HG03280 (cell line): ENCODE results near the gene EIF4E1B.
A peak's percentile ranks its signal among the peaks of the same experiment; 100 is the strongest.

Experiments used
- ATAC-seq: cut with Tn5 transposase; IDR thresholded peaks from one replicate; pipeline ENCODE4 v1.9.1; 2021; ENCODE audit warnings: mild to moderate bottlenecking, moderate library complexity; ENCODE audit not compliant: unreplicated experiment

The EIF4E1B gene

GRCh38 chr5:176660860-176661641 lies 30.6 kb downstream of the EIF4E1B start:
- ATAC-seq, result peak; percentile 63

DNA sequence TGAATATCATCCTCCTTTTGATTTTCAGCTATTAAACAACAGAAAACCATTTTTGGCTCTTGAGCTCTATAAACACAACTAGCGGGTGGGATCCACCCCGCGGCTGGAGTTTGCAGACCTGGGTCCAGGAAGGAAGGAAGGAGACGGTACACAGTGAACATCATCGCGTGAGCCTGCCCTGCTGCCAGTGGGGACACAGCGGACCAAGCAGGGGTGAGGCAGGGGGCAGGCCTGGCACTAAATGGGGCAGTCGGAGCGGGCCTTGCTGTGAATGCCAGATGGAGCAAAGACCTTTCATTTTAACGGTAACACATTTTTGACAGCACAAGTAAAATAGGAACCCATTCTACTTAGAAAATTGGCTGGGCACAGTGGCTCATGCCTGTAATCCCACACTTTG lies 31.2 kb downstream of the EIF4E1B start:
- no peak for ATAC-seq

DNA sequence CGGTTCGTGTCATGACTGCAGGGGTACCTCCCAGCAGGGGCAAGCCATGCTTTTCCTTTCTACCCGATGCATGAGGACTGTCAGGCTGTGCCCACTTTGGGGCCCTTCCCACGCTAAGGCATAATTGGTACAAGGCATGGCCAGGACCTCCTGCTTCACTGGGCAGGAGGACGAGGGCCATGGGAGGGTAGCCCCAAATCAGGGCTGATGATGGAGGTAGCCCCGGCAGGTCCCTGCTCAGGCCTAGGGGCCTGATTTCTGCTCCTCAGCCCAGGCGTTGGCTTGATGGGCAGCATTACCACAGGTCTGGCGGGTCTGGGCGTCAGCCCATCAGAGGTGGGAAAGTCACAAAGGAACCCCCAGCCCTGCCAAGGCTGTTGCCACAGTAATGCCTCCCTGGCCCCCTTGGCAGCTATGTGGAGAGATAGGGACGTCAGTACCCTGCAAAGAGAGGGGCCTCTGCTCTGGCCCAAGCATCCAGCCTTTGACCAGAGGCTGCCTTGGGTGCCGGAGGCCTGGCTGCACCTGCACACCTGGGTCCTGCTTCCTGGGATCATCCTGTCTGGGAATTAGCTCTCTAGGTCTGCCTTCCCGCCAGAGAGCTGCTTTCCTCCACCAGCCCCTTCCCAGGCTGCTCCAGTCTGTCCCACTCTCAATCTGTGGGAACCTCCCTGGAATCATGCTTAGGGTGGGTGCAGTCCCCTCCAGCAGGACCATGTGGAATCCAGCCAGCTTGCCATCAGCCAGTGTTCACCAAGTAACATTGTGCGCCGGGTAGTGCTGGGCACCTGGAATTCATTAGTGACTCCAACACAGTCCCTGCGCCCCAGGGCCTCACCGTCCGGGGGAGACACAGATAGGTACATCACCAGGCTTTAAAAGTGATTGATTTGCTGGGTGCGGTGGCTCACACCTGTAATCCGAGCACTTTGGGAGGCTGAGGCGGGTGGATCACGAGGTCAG lies 32.2 kb downstream of the EIF4E1B start:
- ATAC-seq, result no peak

GRCh38 chr5:176663566-176663965 lies 33.1 kb downstream of the EIF4E1B start:
- ATAC-seq, result no peak

DNA sequence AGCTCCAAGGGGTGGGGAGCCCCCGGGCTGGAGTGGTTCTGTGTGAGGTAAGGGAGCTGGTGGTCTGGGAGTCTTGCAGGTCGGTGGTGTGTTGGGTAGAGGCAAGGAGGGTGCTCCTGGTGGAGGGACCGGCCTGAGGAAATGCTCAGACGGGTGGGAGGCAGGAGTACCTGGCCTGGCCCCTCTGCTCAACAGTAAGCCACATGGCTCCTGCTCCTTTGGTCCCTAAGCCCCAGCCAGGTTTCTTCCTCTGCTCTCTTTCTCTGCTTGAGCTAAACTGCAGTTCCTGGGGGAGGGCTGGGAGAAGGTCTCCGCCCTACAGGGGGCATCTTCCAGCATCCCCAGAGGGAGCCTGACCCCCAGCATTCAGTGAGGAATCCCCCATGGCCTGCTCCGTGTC lies 34.0 kb downstream of the EIF4E1B start:
- ATAC-seq, result no peak

DNA sequence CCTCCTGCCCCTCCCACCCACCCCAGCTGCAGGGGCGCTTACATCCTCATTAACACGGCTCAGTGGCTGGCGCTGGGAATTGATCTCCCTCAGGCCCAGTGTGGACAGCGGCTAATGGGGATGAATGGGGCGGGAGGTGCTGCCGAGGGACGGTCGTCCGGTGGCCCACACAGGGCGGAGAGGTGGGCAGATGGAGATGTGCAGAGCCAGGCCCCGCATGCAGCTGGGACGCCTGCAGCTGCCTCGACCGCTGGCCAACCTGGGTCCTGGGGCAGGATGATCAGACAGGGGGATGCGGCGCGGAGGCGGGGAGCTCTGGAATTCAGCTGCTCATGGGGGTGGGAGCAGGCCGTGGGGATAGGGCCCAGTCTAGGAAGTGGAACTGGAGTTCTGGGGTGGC lies 34.4 kb downstream of the EIF4E1B start:
- no peak for ATAC-seq

DNA sequence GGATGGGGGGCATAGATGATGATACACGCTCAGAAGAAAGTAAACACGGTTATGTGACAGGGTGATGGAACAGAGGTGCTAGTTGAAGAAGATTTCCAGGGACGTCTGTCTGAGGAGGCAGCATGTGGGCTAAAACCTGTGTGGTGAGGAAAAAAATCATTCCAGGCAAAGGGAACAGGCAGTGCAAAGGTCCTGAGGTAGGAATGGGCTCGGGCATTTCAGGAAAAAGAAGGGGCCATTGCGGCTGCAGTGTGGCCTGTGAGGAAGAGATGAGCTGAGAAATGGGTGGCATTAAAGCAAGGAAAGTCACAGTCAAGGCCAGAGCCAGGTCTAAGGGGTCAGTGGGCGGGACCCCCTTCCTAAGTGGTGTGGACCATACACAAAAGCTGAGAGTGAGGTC lies 35.0 kb downstream of the EIF4E1B start:
- ATAC-seq, result no peak

GRCh38 chr5:176667637-176668036 lies 37.2 kb downstream of the EIF4E1B start:
- ATAC-seq, result no peak

GRCh38 chr5:176670449-176670848 lies 40.0 kb downstream of the EIF4E1B start:
- no peak for ATAC-seq

DNA sequence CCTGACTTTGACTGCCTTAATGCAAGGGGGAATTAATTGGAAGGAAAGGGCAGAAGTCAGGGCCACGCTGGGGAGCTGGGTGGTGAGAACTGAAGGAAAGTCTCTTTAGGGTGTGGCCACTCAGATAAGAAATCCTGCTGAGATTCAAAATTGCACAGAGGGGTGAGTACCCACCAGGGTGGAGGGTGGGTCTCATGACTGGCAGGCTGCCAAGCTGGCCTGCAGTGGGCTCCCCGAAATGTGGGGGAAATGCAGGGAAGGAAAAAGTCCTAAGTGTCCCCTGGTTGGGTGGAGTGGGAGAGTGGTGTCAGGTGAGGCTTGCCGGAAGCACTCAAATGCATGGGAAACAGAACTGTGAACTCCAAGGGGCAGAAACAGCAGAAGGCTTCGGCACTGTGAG lies 40.9 kb downstream of the EIF4E1B start:
- ATAC-seq, result no peak

DNA sequence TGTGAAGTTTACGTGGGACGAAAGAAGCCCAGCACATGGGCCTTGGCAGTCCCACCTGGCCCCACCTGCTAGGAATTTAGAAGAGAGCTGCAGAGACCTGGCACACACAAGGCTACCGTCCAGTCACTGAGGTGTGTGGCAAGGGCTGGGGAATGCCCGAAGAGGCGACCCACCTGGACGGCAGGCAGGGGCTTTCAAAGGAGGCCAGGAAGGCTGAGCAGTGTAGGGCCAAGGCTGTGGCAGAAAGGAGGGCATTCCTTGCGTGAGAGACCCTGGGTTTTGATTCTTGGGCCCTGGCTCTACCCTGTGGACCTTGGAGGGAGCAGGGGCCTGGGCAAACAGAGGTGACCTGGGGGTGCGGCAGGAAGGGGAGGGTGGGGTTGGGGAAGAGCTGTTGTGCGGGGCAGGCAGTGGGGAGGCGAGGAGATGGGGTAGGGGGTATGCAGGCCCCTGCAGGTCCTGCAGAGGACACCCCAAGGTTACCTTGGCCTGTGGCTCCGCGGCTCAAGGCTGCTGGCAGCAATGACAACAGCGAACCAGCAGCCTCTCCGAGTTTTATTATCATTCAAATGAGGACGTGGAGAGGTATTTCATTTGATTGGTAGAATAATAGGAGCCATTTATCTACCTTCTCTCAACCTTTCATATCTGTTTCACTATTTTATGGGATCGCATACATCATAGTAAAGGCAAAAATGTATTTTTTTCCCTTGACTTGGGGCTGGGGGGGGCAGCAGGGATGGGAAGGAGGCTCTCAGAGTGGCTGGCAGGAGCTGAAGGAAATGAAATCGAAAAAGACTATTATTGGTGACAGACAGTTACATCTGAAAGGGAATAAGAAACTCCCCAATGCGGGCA lies 41.6 kb downstream of the EIF4E1B start:
- ATAC-seq, result no peak

GRCh38 chr5:176673651-176674583 lies 43.4 kb downstream of the EIF4E1B start:
- ATAC-seq, result no peak

DNA sequence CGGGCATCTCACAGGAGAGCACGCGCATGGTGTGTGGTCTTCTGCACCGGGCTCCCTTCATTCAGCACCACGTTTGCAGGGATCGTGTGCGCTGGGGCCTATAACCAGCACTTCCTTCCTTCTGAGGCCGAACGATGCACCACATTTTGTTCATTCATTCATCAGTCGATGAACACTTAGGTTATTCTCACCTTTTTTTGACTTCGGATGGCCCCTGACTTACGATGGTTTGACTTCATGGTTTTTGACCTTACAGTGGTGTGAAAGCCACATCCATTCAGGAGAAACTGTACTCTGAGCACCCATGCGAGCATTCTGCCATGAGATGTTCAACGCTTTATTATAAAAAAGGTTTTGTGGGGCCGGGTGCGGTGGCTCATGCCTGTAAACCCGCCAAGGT lies 44.3 kb downstream of the EIF4E1B start:
- ATAC-seq, result no peak

DNA sequence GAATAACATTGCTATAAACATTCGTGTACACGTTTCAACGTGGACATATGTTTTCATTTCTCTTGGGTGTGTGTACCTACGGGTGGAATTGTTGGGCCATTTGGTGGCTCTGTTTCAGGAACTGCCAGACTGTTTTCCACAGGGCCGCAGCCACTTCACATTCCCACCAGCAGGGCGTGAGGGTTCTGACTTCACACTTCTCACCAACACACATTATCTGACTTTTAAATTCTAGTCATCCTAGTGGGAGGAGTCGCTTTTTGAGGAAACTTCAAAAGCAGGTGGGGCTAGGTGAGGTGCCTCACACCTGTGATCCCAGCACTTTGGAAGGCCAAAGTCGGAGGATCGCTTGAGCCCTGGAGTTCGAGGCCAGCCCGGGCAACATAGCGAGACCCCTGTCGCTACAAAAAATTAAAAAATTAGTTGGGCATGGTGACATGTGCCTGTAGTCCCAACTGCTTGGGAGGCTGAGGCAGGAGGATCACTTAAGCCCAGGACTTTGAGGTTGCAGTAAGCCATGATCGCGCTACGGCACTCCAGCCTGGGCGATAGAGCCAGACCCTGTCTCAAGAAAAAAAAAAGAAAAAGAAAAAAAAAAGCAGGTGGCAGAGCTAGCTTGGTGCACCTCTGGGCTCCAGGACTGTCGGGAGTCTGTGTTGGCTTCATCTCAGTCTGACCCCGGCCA lies 45.3 kb downstream of the EIF4E1B start:
- no peak for ATAC-seq

DNA sequence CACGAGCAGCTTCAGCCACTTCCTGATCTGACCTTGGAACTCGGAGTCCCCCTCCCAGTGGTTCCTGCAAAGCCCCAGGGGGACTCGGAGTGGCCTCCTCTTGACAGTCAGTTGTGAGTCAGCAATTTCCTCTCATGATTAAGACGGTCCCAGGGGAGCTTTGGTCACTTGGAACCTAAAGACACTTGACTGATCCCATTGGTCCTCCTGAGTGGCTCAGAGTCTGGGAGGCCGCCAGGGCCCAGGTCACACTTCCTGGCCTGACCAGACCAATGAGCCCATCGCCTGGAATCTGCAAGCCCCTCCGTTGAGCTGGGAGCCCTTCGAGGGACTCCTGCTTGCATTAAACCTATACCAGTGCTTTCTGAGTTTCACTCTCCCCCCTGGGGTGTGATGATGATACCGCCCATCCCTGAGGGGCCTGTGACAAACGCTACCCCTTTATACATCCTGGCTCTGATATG lies 45.9 kb downstream of the EIF4E1B start:
- no peak for ATAC-seq

GRCh38 chr5:176677209-176677939 lies 46.9 kb downstream of the EIF4E1B start:
- ATAC-seq, result no peak

- no peak for ATAC-seq
Measured at GRCh38 chr5:176678584-176678983, 48.1 kb downstream of the EIF4E1B start.

DNA sequence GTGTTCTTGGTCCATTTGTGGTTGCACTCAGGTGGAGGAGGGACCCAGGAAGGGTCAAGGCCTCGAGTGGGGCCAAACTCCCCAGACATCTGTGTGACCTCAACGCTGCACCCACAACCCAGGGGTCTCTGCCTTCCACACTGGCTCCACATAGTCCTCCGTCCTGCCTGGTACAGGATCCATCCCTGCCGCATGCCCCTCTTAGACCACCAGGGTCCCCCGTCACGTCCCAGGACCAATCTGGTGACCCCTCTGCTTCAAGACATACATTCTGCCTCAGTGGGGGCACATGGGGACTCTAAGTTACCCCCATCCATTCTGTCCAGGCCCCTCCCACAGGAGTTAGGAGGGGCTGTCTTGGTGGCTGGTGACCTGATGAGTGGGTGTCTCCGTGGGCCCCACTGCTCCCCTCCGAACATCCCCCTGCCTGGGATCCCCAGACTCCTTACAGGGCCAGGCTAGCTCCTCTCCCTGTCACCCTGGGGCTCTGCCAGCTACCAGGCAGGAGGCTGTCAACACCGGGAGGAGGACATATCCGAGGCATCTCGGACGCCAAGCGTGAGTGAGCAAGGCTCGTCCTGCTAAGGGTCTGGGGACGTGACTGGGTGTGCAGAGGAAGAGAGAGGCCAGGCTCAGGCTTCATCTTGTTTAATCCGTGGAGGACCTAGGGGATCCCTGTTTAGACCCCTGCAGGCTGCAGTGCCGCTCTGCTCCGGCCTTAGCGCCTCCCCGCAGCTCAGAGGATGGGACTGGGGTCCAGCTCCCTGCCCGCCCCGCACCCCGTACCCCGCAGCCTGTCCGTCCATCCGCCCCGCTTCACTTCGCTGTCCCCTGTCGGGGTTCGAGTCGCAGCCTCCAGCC lies 49.1 kb downstream of the EIF4E1B start:
- no peak for ATAC-seq
